ENCODE results near the gene KLHDC1. TPM values are rescaled to one million over a fixed set of nuclear protein-coding genes. Genes with fewer than 3 reads are reported as not detected.

KLHDC1 gene
- polyA plus RNA-seq, 1 of the 3 experiments (the other 2 are of a cell fraction): 0.31 TPM

- no peaks in the 10 kb centered on the region for H3K4me1 ChIP-seq (ENCODE audit: control insufficient read depth in 1 of 2, insufficient read depth in 2 of 2, low read depth in 1 of 2, low read length in 1 of 2)
- H3K9me3 ChIP-seq: no peaks in the 10 kb centered on the region
- no peak for DNase-seq
- H2AFZ ChIP-seq (ENCODE audit: low read depth): no peak overlapping the region
- no peaks in the 10 kb centered on the region for H3K27me3 ChIP-seq (ENCODE audit: insufficient read depth)
- POLR2A ChIA-PET: no interaction called here
- H3F3A ChIP-seq (replicated peaks; ENCODE audit: insufficient read depth): no peaks in the 10 kb centered on the region
- 88% methylated on average over 3 of the region's 3 CpGs for WGBS (ENCODE audit: low lambda C conversion rate)
- no peaks in the 10 kb centered on the region for H3K79me2 ChIP-seq (ENCODE audit: insufficient read depth)
- TF ChIP-seq SMC3 (IDR thresholded peaks at IDR 0.05; ENCODE audit: low read depth, low read length) (no peak), TAF1 (IDR thresholded peaks at IDR 0.05; ENCODE audit: borderline replicate concordance, low read depth, low read length) (no peak), USF2 (IDR thresholded peaks at IDR 0.05; ENCODE audit: borderline replicate concordance, low read depth, low read length) (no peak), RCOR1 (IDR thresholded peaks at IDR 0.05; ENCODE audit: low read length) (no peak), NRF1 (IDR thresholded peaks at IDR 0.05; ENCODE audit: low read depth, low read length) (no peak), YY1 (IDR thresholded peaks at IDR 0.05; ENCODE audit: low read depth) (no peak), USF1 (IDR thresholded peaks at IDR 0.05; ENCODE audit: borderline replicate concordance, low read depth) (no peak), CHD2 (IDR thresholded peaks at IDR 0.05; ENCODE audit: low read length, partially characterized antibody) (no peak), NFIC (IDR thresholded peaks at IDR 0.05; ENCODE audit: borderline replicate concordance) (no peak), GABPA (IDR thresholded peaks at IDR 0.05; ENCODE audit: low read depth) (no peak), JUND (IDR thresholded peaks at IDR 0.05) (no peak), FOSL2 (IDR thresholded peaks at IDR 0.05; ENCODE audit: borderline replicate concordance, low read depth) (no peak), EZH2phosphoT487 (IDR thresholded peaks at IDR 0.05; ENCODE audit: borderline replicate concordance, low read depth) (no peak), IRF3 (IDR thresholded peaks at IDR 0.05; ENCODE audit: low read depth, low read length) (no peak), FOXM1 (IDR thresholded peaks at IDR 0.05; ENCODE audit: low read depth) (no peak), TCF12 (IDR thresholded peaks at IDR 0.05) (no peak), SIN3A (IDR thresholded peaks at IDR 0.05; ENCODE audit: borderline replicate concordance, low read depth, low read length) (no peak), MEF2A (IDR thresholded peaks at IDR 0.05; ENCODE audit: borderline replicate concordance, low read depth) (no peak), GATA2 (CRISPR knock-in tag; IDR thresholded peaks at IDR 0.05) (no peak), CTCF (IDR thresholded peaks at IDR 0.05) (no peak)
- no peaks in the 10 kb centered on the region for H3K36me3 ChIP-seq (replicated peaks in 1 of 2; ENCODE audit: control insufficient read depth in 1 of 2, insufficient read depth in 2 of 2, low read length in 1 of 2)
- H3K9me2 ChIP-seq: no peaks in the 10 kb centered on the region
- H3K4me2 ChIP-seq: no peak overlapping the region
- CTCF ChIA-PET: interaction anchor here (1.1 kb wide), 1 partner anchor 15 kb away, joined by 3 read pairs; no protein-coding TSS in a partner anchor
- H4K20me1 ChIP-seq (ENCODE audit: insufficient read depth): no peaks in the 10 kb centered on the region
- H3K4me3 ChIP-seq (ENCODE audit: low read depth in 2 of 2, low read length in 1 of 2): no peak overlapping the region
- no peak overlapping the region for H3K9ac ChIP-seq
- no peak overlapping the region for H3K27ac ChIP-seq (ENCODE audit: low read depth in 2 of 2, low read length in 1 of 2)
These were observed 40.0 kb downstream of the KLHDC1 start for GRCh38 chr14:49732896-49733295.

Measured in SK-N-SH (cell line).